ENCODE measurements around the gene ADGRB3. TPM values are rescaled to one million over a fixed set of nuclear protein-coding genes. Genes with fewer than 3 reads are reported as not detected.

Gene ADGRB3
- total RNA-seq, 1 donor from 2014 or later, result 2.4 TPM

GRCh38 chr6:68726992-68727391 is 91.9 kb downstream of the ADGRB3 start:
- DNase-seq (ENCODE audit: low spot score), result no peak
- H3K4me3 Mint-ChIP-seq (ENCODE audit: unreplicated experiment), result no peak overlapping the region
- H3K27ac Mint-ChIP-seq (ENCODE audit: unreplicated experiment), result no peak overlapping the region
- H3K36me3 Mint-ChIP-seq (ENCODE audit: low read depth, unreplicated experiment), result no peaks in the 10 kb centered on the region
- H3K27me3 Mint-ChIP-seq (ENCODE audit: unreplicated experiment), result no peaks in the 10 kb centered on the region
- no peak for TF ChIP-seq CTCF (IDR thresholded peaks at IDR 0.05; ENCODE audit: unreplicated experiment)
- no peaks in the 10 kb centered on the region for H3K4me1 Mint-ChIP-seq (ENCODE audit: unreplicated experiment)
- H3K9me3 Mint-ChIP-seq (ENCODE audit: unreplicated experiment), result no peaks in the 10 kb centered on the region

- Mint-ChIP-seq H3K4me1 (ENCODE audit: unreplicated experiment) (no peaks in the 10 kb centered on the region), H3K27ac (ENCODE audit: unreplicated experiment) (no peak overlapping the region)
- TF ChIP-seq CTCF (IDR thresholded peaks at IDR 0.05; ENCODE audit: unreplicated experiment), result no peak
Observed at GRCh38 chr6:68727699-68728098, 92.6 kb downstream of the ADGRB3 start.

GRCh38 chr6:68728159-68728979 is 93.3 kb downstream of the ADGRB3 start:
- no peak for DNase-seq (ENCODE audit: low spot score)
- H3K4me1 Mint-ChIP-seq (ENCODE audit: unreplicated experiment), result no peaks in the 10 kb centered on the region
- H3K27me3 Mint-ChIP-seq (ENCODE audit: unreplicated experiment), result no peaks in the 10 kb centered on the region
- H3K36me3 Mint-ChIP-seq (ENCODE audit: low read depth, unreplicated experiment), result no peaks in the 10 kb centered on the region
- H3K27ac Mint-ChIP-seq (ENCODE audit: unreplicated experiment), result no peak overlapping the region
- H3K4me3 Mint-ChIP-seq (ENCODE audit: unreplicated experiment), result no peak overlapping the region
- no peak for TF ChIP-seq CTCF (IDR thresholded peaks at IDR 0.05; ENCODE audit: unreplicated experiment)
- H3K9me3 Mint-ChIP-seq (ENCODE audit: unreplicated experiment), result no peaks in the 10 kb centered on the region

More at GRCh38 chr6:68727699-68728098, 92.6 kb downstream of the ADGRB3 start:
- Mint-ChIP-seq H3K9me3 (ENCODE audit: unreplicated experiment) (no peaks in the 10 kb centered on the region), H3K4me3 (ENCODE audit: unreplicated experiment) (no peak overlapping the region), H3K27me3 (ENCODE audit: unreplicated experiment) (no peaks in the 10 kb centered on the region), H3K36me3 (ENCODE audit: low read depth, unreplicated experiment) (no peaks in the 10 kb centered on the region)
- no peak for DNase-seq (ENCODE audit: low spot score)

GRCh38 chr6:68729377-68729903 is 94.4 kb downstream of the ADGRB3 start:
- Mint-ChIP-seq H3K27ac (ENCODE audit: unreplicated experiment) (no peak overlapping the region), H3K9me3 (ENCODE audit: unreplicated experiment) (no peaks in the 10 kb centered on the region), H3K4me1 (ENCODE audit: unreplicated experiment) (no peaks in the 10 kb centered on the region), H3K27me3 (ENCODE audit: unreplicated experiment) (no peaks in the 10 kb centered on the region), H3K36me3 (ENCODE audit: low read depth, unreplicated experiment) (no peaks in the 10 kb centered on the region), H3K4me3 (ENCODE audit: unreplicated experiment) (no peak overlapping the region)
- DNase-seq (ENCODE audit: low spot score), result no peak
- no peak for TF ChIP-seq CTCF (IDR thresholded peaks at IDR 0.05; ENCODE audit: unreplicated experiment)
